Measurements from ENCODE around the gene COL19A1. TPM values are rescaled to one million over a fixed set of nuclear protein-coding genes. Genes with fewer than 3 reads are reported as not detected.

The COL19A1 gene
- total and polyA plus RNA-seq, 2 of the 13 experiments (the other 11 are each of a cell fraction or from before 2014, with no cell fraction given) = not detected

DNA sequence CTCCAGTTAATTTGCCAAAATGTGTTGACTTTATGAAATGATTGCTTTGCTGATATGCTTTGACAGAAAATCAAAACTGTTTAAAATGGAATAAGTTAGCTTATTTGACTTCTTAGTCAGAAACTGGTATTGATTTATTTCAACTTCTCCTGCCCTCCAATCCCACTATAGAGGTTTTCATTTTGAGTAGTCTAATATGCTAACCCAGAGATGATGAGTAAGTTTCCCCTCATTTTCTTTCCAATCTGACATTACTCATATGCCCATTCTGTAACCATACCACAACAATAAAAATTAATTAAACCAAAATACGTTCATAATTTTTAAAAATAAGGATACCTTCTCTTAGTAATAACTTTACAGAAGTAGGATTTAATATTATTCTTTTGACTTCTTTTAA lies 78.8 kb downstream of the COL19A1 start (continued):
- TF ChIP-seq ZNF687 (CRISPR knock-in tag; IDR thresholded peaks at IDR 0.05) = no peak
- no peak for TF ChIP-seq ATF2 (CRISPR knock-in tag; IDR thresholded peaks at IDR 0.05)

GRCh38 chr6:69948479-69949114 lies 82.2 kb downstream of the COL19A1 start:
- BruUV-seq (replicated peaks) = no TSS peak
- ChIA-PET POLR2A (no interaction called here), CTCF (ENCODE audit: low intra/inter-chr PET ratio, low total read pairs) (no interaction called here)
- Histone ChIP-seq H3K9ac (ENCODE audit: insufficient read depth, low read depth, low read length) (no peak overlapping the region), H3K4me1 (ENCODE audit: insufficient read depth, low read length) (no peaks in the 10 kb centered on the region), H3K36me3 (replicated peaks in 1 of 2; ENCODE audit: control insufficient read depth in 1 of 2, insufficient read depth in 2 of 2, low read length in 2 of 2) (no peaks in the 10 kb centered on the region), H3K4me2 (ENCODE audit: low read depth, low read length) (no peak overlapping the region), H3K79me2 (ENCODE audit: insufficient read depth, low read length) (no peaks in the 10 kb centered on the region), H3K27ac (ENCODE audit: extremely low read length, insufficient read depth, low read length) (no peak overlapping the region), H2AFZ (ENCODE audit: low read length) (no peak overlapping the region), H3K27me3 (ENCODE audit: control insufficient read depth in 1 of 2, insufficient read depth in 2 of 2, low read length in 2 of 2) (no peaks in the 10 kb centered on the region), H3K9me3 (ENCODE audit: low read length) (no peaks in the 10 kb centered on the region), H4K20me1 (ENCODE audit: insufficient read depth, low read length) (no peaks in the 10 kb centered on the region), H3K4me3 (replicated peaks in 1 of 3; ENCODE audit: insufficient read depth in 1 of 3, low read depth in 2 of 3, low read length in 3 of 3) (no peak overlapping the region)
- TF ChIP-seq, protein P1, sequence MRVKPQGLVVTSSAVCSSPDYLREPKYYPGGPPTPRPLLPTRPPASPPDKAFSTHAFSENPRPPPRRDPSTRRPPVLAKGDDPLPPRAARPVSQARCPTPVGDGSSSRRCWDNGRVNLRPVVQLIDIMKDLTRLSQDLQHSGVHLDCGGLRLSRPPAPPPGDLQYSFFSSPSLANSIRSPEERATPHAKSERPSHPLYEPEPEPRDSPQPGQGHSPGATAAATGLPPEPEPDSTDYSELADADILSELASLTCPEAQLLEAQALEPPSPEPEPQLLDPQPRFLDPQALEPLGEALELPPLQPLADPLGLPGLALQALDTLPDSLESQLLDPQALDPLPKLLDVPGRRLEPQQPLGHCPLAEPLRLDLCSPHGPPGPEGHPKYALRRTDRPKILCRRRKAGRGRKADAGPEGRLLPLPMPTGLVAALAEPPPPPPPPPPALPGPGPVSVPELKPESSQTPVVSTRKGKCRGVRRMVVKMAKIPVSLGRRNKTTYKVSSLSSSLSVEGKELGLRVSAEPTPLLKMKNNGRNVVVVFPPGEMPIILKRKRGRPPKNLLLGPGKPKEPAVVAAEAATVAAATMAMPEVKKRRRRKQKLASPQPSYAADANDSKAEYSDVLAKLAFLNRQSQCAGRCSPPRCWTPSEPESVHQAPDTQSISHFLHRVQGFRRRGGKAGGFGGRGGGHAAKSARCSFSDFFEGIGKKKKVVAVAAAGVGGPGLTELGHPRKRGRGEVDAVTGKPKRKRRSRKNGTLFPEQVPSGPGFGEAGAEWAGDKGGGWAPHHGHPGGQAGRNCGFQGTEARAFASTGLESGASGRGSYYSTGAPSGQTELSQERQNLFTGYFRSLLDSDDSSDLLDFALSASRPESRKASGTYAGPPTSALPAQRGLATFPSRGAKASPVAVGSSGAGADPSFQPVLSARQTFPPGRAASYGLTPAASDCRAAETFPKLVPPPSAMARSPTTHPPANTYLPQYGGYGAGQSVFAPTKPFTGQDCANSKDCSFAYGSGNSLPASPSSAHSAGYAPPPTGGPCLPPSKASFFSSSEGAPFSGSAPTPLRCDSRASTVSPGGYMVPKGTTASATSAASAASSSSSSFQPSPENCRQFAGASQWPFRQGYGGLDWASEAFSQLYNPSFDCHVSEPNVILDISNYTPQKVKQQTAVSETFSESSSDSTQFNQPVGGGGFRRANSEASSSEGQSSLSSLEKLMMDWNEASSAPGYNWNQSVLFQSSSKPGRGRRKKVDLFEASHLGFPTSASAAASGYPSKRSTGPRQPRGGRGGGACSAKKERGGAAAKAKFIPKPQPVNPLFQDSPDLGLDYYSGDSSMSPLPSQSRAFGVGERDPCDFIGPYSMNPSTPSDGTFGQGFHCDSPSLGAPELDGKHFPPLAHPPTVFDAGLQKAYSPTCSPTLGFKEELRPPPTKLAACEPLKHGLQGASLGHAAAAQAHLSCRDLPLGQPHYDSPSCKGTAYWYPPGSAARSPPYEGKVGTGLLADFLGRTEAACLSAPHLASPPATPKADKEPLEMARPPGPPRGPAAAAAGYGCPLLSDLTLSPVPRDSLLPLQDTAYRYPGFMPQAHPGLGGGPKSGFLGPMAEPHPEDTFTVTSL (CRISPR knock-in tag; IDR thresholded peaks at IDR 0.05; ENCODE audit: borderline replicate concordance) = no peak
- TF ChIP-seq NFATC3 (CRISPR knock-in tag; IDR thresholded peaks at IDR 0.05) = no peak
- no peak for TF ChIP-seq RBM22 (optimal IDR thresholded peaks at IDR 0.05; ENCODE audit: low read length)
- no peak for TF ChIP-seq ISX (CRISPR knock-in tag; conservative IDR thresholded peaks at IDR 0.05)
- no peak for TF ChIP-seq ZNF616 (CRISPR knock-in tag; IDR thresholded peaks at IDR 0.05; ENCODE audit: low read depth)
- no peak for TF ChIP-seq GZF1 (CRISPR knock-in tag; IDR thresholded peaks at IDR 0.05)
- no peak for TF ChIP-seq ETV6 (CRISPR knock-in tag; conservative IDR thresholded peaks at IDR 0.05)
- no peak for TF ChIP-seq NCOA5 (CRISPR knock-in tag; IDR thresholded peaks at IDR 0.05)
- TF ChIP-seq BHLHE40 (IDR thresholded peaks at IDR 0.05; ENCODE audit: low read length) = no peak
- no peak for TF ChIP-seq AHR (CRISPR knock-in tag; IDR thresholded peaks at IDR 0.05)
- no peak for TF ChIP-seq ZNF766 (CRISPR knock-in tag; IDR thresholded peaks at IDR 0.05; ENCODE audit: borderline replicate concordance)
- WGBS (ENCODE audit: low lambda C conversion rate) = 3% methylated on average over 1 of the region's 1 CpG
- FAIRE-seq (no peak), DNase-seq (ENCODE audit: low spot score) (no peak), ATAC-seq (no peak)
- in situ Hi-C loops (cut with HindIII; ENCODE audit: extremely low pct_ligation_motif_present, low pct_unique_long_range_greater_than_20kb) = no loop called here
- intact Hi-C loops (cut with micrococcal nuclease; ENCODE audit: unreplicated experiment) = no loop called here
